Testis (tissue), 2 donors: ENCODE data around the gene UVRAG.

Experiments used
- POLR2A ChIP-seq: fragments of 450-650 bp; IDR thresholded peaks from one replicate; pipeline ENCODE4 v1.6.1; 2017; ENCODE audit warnings: antibody characterized with exemption, mild to moderate bottlenecking, moderate library complexity
- TF ChIP-seq, protein P1 (sequence below), 3 experiments: fragments of 450-650 bp in 2 of 3; fragments of 200-600 bp in 1 of 3; sonication (generic) in 1 of 3; IDR thresholded peaks; one replicate each; pipeline ENCODE4 v1.5.1; 2016 to 2019; ENCODE audit warnings: antibody characterized with exemption in 3 of 3, mild to moderate bottlenecking in 2 of 3, moderate library complexity in 1 of 3

DNA sequence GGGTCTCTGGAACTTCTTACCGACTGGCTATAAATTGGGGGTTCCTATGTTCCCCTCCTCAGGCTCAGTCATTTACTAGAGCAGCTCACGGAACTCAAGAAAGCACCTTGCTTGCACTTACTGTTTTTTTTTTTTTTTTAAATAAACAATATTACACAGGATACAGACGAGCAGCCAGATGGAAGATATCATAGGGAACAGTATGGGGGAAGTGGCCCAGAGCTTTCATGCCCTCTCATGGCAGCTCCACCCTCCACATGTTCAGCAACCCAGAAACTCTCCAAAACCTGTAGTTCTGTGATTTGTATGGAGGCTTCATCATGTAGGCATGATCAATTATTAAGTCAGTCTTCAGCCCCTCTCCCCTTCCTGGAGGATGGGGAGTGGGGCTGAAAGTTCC lies 7.5 kb downstream of the UVRAG start:
- no peak for TF ChIP-seq POLR2A
- TF ChIP-seq, protein P1, sequence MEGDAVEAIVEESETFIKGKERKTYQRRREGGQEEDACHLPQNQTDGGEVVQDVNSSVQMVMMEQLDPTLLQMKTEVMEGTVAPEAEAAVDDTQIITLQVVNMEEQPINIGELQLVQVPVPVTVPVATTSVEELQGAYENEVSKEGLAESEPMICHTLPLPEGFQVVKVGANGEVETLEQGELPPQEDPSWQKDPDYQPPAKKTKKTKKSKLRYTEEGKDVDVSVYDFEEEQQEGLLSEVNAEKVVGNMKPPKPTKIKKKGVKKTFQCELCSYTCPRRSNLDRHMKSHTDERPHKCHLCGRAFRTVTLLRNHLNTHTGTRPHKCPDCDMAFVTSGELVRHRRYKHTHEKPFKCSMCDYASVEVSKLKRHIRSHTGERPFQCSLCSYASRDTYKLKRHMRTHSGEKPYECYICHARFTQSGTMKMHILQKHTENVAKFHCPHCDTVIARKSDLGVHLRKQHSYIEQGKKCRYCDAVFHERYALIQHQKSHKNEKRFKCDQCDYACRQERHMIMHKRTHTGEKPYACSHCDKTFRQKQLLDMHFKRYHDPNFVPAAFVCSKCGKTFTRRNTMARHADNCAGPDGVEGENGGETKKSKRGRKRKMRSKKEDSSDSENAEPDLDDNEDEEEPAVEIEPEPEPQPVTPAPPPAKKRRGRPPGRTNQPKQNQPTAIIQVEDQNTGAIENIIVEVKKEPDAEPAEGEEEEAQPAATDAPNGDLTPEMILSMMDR (IDR thresholded peaks at IDR 0.05): no peak
